Mucosa of descending colon (tissue), 3 donors: Measurements from ENCODE around the gene RPS21. TPM values are rescaled to one million over a fixed set of nuclear protein-coding genes. Genes with fewer than 3 reads are reported as not detected.

Experiments
- ATAC-seq: fragments of 200-7000 bp; cut with Tn5 transposase; one replicate; pipeline ENCODE4 v1.9.1; 2020; ENCODE audit warnings: mild to moderate bottlenecking, moderate library complexity
- DNase-seq, 3 donors: peaks; one replicate each; pipeline ENCODE4 v3.0.0-alpha.2; 2020
- H3K36me3 ChIP-seq: fragments of 200-600 bp; one replicate; pipeline ENCODE4 v1.8.0; 2021; ENCODE audit warnings: low read depth, mild to moderate bottlenecking
- H3K4me1 ChIP-seq: fragments of 200-600 bp; one replicate; pipeline ENCODE4 v1.8.0; 2021; ENCODE audit warnings: low read depth, mild to moderate bottlenecking
- H3K4me3 ChIP-seq: fragments of 200-600 bp; one replicate; pipeline ENCODE4 v1.8.0; 2021; ENCODE audit warnings: mild to moderate bottlenecking
- H3K9me3 ChIP-seq: fragments of 200-600 bp; one replicate; pipeline ENCODE4 v1.8.0; 2021; ENCODE audit warnings: mild to moderate bottlenecking
- CTCF ChIP-seq: fragments of 200-600 bp; IDR thresholded peaks from one replicate; pipeline ENCODE4 v1.8.0; 2022; ENCODE audit warnings: antibody characterized with exemption, mild to moderate bottlenecking
- intact Hi-C, 2 donors: fragments of 100-400 bp; cut with DNase I in 1 of 2; cut with micrococcal nuclease in 1 of 2; formaldehyde crosslinking; loops; one replicate each; pipeline versions ENCODE4 v1.11.0 to v1.11.1; 2022; cut with DNase I, micrococcal nuclease
- total RNA-seq, 3 donors: library from RNA; stranded (reverse); fragmentation: NEBNext Ultra II Directional in 2 of 3; extraction: Animal tissue kit (Norgen Biotek cat#: 25700) in 2 of 3; gene quantifications; one replicate each; pipeline versions ENCODE4 v1.2.1 to v1.2.4, GENCODE V29; 2021 to 2023
- donor health status: DM: no; HTN: no; CAD: no; lungs with moderate emphysema.
- donor health status: DM: no; HTN: no; CAD: no.
- donor health status: DM: no; HTN: yes; CAD: no.

Gene RPS21
- total RNA-seq, 3 donors from 2014 or later: 1,171 to 1,284 (median 1,191) TPM

GRCh38 chr20:62351469-62352401 is 35.2 kb upstream of the RPS21 start:
- no peak overlapping the region for H3K4me3 ChIP-seq
- H3K36me3 ChIP-seq: no peaks in the 10 kb centered on the region
- no peak for TF ChIP-seq CTCF
- DNase-seq (no peak), ATAC-seq (no peak)
- peaks cover 13% of the 10 kb centered on the region for H3K4me1 ChIP-seq
- H3K9me3 ChIP-seq: no peaks in the 10 kb centered on the region
- intact Hi-C loops: no loop called here

- DNase-seq (no peak), ATAC-seq (no peak)
- intact Hi-C loops: no loop called here
- TF ChIP-seq CTCF: no peak
- Histone ChIP-seq H3K36me3 (no peaks in the 10 kb centered on the region), H3K4me3 (no peak overlapping the region), H3K9me3 (no peaks in the 10 kb centered on the region), H3K4me1 (peaks cover 13% of the 10 kb centered on the region)
Observed at GRCh38 chr20:62352402-62353288, 34.3 kb upstream of the RPS21 start.

- Histone ChIP-seq H3K9me3 (no peaks in the 10 kb centered on the region), H3K4me3 (no peak overlapping the region), H3K36me3 (no peaks in the 10 kb centered on the region), H3K4me1 (peaks cover 13% of the 10 kb centered on the region)
- ATAC-seq (no peak), DNase-seq (no peak)
- TF ChIP-seq CTCF: no peak
- intact Hi-C loops: no loop called here
Observed at GRCh38 chr20:62353289-62354030, 33.4 kb upstream of the RPS21 start.

- peaks cover 16% of the 10 kb centered on the region for H3K4me1 ChIP-seq
- ATAC-seq: no peak
Observed at GRCh38 chr20:62354031-62354808, 32.7 kb upstream of the RPS21 start.

More at GRCh38 chr20:62354031-62354808, 32.7 kb upstream of the RPS21 start:
- Histone ChIP-seq H3K36me3 (no peaks in the 10 kb centered on the region), H3K9me3 (no peaks in the 10 kb centered on the region), H3K4me3 (no peak overlapping the region)
- DNase-seq: no peak
- TF ChIP-seq CTCF: no peak
- intact Hi-C loops: no loop called here
